ENCODE data around the gene ATG14. TPM values are rescaled to one million over a fixed set of nuclear protein-coding genes. Genes with fewer than 3 reads are reported as not detected.
"Not testable (repeated sequence)": the region's sequence is repeated elsewhere in the genome, so short reads cannot be mapped to it uniquely, and the experiment has no call there.

The ATG14 gene
- total RNA-seq, 1 donor from 2014 or later = 11.4 TPM

DNA sequence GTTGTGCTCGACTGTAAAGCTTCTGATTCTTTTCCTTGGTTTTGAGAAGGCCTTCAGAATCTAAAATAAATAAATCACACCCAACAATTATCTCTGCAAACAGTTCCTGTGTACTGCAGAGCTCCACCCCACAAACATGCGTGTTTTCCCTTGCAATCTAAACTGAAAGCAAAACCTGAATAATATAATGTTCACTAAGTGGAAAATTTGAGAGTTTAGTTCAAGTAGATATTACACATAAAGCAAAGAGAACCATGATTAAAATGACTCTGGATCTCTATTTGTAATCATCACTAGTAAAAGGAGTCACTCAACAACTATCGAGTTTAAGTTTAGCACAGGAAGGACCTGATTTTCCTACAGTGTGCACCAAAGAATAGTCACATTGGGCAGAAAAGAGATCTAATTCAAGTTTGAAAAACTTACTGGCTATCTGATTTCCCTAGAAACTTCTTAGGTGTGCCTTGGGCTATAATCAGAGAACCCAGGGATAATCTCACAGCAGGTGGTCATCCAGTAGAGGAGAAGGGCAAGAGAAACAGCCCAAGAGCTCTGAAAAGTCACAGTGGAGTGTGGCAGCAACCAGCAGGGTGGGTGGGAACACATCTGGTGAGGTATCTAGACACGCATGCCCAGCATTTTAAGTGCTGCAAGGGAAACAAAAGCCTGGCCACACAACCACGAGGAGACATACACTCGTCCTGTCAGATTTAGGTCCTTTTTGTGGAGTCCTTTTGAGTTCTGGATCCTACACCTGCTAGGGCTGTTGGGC is 25.4 kb downstream of the ATG14 start:
- no peak for DNase-seq (ENCODE audit: extremely low spot score, unreplicated experiment)
- H3K27ac Mint-ChIP-seq = peak overlapping the region; percentile 82
- TF ChIP-seq, protein P1, sequence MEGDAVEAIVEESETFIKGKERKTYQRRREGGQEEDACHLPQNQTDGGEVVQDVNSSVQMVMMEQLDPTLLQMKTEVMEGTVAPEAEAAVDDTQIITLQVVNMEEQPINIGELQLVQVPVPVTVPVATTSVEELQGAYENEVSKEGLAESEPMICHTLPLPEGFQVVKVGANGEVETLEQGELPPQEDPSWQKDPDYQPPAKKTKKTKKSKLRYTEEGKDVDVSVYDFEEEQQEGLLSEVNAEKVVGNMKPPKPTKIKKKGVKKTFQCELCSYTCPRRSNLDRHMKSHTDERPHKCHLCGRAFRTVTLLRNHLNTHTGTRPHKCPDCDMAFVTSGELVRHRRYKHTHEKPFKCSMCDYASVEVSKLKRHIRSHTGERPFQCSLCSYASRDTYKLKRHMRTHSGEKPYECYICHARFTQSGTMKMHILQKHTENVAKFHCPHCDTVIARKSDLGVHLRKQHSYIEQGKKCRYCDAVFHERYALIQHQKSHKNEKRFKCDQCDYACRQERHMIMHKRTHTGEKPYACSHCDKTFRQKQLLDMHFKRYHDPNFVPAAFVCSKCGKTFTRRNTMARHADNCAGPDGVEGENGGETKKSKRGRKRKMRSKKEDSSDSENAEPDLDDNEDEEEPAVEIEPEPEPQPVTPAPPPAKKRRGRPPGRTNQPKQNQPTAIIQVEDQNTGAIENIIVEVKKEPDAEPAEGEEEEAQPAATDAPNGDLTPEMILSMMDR (conservative IDR thresholded peaks at IDR 0.05) = no peak
- no peaks in the 10 kb centered on the region for H3K27me3 Mint-ChIP-seq
- no peaks in the 10 kb centered on the region for H3K9me3 Mint-ChIP-seq
- H3K36me3 Mint-ChIP-seq = peaks cover 17% of the 10 kb centered on the region
- H3K4me1 Mint-ChIP-seq (ENCODE audit: unreplicated experiment) = no peaks in the 10 kb centered on the region
- no peak overlapping the region for H3K4me3 Mint-ChIP-seq

DNA sequence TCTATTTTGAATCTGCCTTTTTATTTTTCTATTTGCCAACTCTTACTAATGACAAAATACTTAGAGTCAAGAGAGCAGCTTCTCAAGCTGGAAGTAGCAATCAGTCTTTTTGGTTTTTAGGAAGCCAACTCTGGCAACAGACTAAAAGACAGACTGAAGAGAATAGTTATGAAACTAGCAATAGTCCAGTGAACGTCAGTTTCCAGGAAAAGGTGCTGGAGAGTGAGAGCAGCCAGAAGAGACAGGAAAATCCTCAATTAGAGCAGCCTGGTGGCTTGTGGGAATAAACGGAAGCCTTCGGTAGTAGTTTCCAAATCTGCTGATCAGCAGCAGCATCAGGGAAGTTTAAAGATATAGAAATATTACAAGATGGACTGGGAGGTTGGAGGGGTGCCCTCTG is 27.1 kb downstream of the ATG14 start:
- Mint-ChIP-seq H3K4me3 (no peak overlapping the region), H3K27ac (no peak overlapping the region), H3K4me1 (ENCODE audit: unreplicated experiment) (no peaks in the 10 kb centered on the region), H3K36me3 (peaks cover 22% of the 10 kb centered on the region), H3K9me3 (no peaks in the 10 kb centered on the region), H3K27me3 (no peaks in the 10 kb centered on the region)
- DNase-seq (ENCODE audit: extremely low spot score, unreplicated experiment) = no peak
- TF ChIP-seq, protein P1 (conservative IDR thresholded peaks at IDR 0.05) = no peak

DNA sequence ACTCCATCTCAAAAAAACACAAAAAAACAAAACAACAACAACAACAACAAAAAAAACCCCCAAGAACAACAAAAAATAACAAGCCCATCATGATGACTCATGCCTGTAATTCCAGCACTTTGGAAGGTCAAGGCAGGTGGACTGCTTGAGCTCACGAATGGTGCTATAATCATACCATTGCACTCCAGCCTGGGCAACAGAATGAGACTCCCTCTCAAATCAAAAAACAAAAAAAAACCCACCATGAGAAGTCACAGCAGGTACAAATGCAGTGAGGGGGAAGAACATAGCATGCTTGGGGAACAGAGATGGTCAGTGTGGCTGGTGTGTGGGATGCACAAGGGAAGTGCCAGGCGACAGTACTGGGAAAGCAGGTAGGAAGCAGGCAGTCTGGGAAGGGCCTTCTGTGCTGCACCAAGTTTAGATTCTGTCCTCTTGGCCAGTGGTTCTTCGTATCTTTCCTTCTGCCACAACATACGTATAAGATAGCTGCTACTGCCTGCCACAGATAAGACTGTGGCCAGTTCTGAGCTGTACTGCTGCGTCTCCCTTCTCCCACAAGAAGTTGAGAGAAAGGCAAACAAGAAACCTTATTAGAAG is 28.0 kb downstream of the ATG14 start:
- Mint-ChIP-seq H3K36me3 (peaks cover 22% of the 10 kb centered on the region), H3K27ac (no peak overlapping the region), H3K27me3 (no peaks in the 10 kb centered on the region), H3K9me3 (no peaks in the 10 kb centered on the region), H3K4me1 (ENCODE audit: unreplicated experiment) (no peaks in the 10 kb centered on the region), H3K4me3 (no peak overlapping the region)
- TF ChIP-seq, protein P1 (conservative IDR thresholded peaks at IDR 0.05) = no peak
- no peak for DNase-seq (ENCODE audit: extremely low spot score, unreplicated experiment)

DNA sequence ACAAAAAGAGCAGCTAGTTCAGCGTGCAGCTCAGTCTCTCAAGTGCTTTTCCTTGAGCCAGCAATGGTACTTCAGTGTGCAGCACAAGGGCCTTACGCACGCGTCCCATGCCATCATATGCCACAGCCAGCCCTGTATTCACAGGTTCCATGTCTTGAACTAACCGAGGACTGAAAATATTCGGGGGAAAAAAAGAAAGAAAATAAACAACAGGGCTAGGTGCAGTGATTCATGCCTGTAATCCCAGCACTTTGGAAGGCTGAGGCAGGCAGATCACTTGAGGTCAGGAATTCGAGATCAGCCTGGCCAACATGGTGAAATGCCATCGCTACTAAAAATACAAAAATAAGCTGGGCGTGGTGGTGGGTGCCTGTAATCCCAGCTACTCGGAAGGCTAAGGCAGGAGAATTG is 28.6 kb downstream of the ATG14 start:
- H3K36me3 Mint-ChIP-seq = peaks cover 25% of the 10 kb centered on the region
- not testable (repeated sequence) for H3K4me3 Mint-ChIP-seq; H3K9me3 Mint-ChIP-seq; H3K27me3 Mint-ChIP-seq; H3K27ac Mint-ChIP-seq; H3K4me1 Mint-ChIP-seq (ENCODE audit: unreplicated experiment); DNase-seq (ENCODE audit: extremely low spot score, unreplicated experiment)

DNA sequence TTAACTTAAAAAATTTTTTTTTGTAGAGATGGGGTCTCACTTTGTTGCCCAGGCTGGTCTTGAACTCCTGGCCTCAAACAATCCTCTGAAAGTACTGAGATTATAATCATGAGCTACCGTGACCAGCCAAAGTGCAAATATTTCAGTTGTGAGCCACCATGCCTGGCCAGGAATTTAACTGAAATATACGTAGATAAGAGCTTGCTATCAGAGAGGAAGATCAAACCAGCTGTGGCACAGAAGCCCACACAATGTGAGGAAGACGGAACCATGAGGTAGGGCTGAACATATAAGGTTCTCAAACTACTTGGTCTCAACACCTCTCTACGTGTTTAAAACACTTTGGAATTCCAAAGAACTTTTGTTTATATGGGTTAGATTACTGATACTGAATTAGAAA is 29.1 kb downstream of the ATG14 start:
- DNase-seq (ENCODE audit: extremely low spot score, unreplicated experiment) = no peak
- Mint-ChIP-seq H3K4me1 (ENCODE audit: unreplicated experiment) (no peaks in the 10 kb centered on the region), H3K4me3 (no peak overlapping the region), H3K36me3 (peaks cover 27% of the 10 kb centered on the region), H3K9me3 (no peaks in the 10 kb centered on the region), H3K27ac (no peak overlapping the region), H3K27me3 (no peaks in the 10 kb centered on the region)
- TF ChIP-seq, protein P1 (conservative IDR thresholded peaks at IDR 0.05) = no peak

DNA sequence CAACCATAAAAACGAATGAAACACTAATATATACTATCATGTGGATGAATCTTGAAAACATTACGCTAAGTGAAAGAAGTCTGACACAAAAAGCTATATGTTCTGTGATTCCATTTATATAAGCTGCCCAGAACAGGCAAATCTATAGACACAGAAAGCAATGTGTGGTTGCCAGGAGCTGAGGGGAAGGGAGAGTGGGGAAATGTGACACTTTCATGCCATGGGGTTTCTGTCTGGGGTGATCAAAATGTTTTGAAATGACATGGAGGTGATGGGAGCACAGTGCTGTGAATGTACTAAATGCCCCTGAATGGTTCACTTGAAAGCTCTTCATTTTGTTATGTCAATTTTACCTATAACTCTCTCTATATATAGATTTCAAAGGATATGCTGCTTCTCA is 30.1 kb downstream of the ATG14 start:
- DNase-seq (ENCODE audit: extremely low spot score, unreplicated experiment) = no peak
- Mint-ChIP-seq H3K9me3 (no peaks in the 10 kb centered on the region), H3K27me3 (no peaks in the 10 kb centered on the region), H3K4me1 (ENCODE audit: unreplicated experiment) (no peaks in the 10 kb centered on the region), H3K4me3 (no peak overlapping the region), H3K36me3 (peaks cover 21% of the 10 kb centered on the region), H3K27ac (no peak overlapping the region)
- TF ChIP-seq, protein P1 (conservative IDR thresholded peaks at IDR 0.05) = no peak
